ENCODE results near the gene MED10. TPM values are rescaled to one million over a fixed set of nuclear protein-coding genes. Genes with fewer than 3 reads are reported as not detected.

The MED10 gene
- total and polyA plus RNA-seq, 2 donors (not counting 3 experiments of a cell fraction or from before 2014, with no cell fraction given): 55.6 to 56.3 TPM

DNA sequence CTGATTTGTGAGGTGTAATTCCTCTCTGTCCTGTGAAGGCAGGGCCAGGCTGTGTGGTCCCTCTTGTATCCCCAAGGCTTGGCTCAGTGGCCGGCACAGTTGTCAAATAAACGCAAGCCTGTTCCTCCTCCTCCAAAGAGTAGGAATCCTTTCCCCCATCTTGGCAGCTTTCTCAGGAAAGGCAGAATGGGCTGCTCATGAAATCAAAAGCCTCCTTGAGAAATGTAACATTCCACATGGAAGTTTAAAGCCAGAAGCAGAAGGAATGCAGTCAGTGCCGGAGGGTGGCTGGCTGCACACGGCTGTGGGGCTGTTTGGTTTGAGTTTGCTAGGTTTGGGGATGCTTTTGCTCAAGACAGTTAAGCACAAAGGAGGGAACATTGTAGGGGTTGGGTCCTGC is 34.5 kb upstream of the MED10 start:
- TF ChIP-seq JUN (IDR thresholded peaks at IDR 0.05; ENCODE audit: borderline replicate concordance, insufficient read depth, insufficient read length, low read depth) (no peak), POLR2AphosphoS5 (IDR thresholded peaks at IDR 0.05; ENCODE audit: insufficient read depth, low read depth, low read length) (no peak), EZH2 (IDR thresholded peaks at IDR 0.05; ENCODE audit: borderline replicate concordance, low read depth, low read length, severe bottlenecking) (no peak), MYC (IDR thresholded peaks at IDR 0.05; ENCODE audit: low read depth, low read length) (no peak), POLR2A (IDR thresholded peaks at IDR 0.05; ENCODE audit: low read depth, low read length) (no peak)
- TF ChIP-seq, protein P1, sequence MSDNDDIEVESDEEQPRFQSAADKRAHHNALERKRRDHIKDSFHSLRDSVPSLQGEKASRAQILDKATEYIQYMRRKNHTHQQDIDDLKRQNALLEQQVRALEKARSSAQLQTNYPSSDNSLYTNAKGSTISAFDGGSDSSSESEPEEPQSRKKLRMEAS (IDR thresholded peaks at IDR 0.05; ENCODE audit: insufficient read depth, insufficient read length): no peak
- TF ChIP-seq, protein P2, sequence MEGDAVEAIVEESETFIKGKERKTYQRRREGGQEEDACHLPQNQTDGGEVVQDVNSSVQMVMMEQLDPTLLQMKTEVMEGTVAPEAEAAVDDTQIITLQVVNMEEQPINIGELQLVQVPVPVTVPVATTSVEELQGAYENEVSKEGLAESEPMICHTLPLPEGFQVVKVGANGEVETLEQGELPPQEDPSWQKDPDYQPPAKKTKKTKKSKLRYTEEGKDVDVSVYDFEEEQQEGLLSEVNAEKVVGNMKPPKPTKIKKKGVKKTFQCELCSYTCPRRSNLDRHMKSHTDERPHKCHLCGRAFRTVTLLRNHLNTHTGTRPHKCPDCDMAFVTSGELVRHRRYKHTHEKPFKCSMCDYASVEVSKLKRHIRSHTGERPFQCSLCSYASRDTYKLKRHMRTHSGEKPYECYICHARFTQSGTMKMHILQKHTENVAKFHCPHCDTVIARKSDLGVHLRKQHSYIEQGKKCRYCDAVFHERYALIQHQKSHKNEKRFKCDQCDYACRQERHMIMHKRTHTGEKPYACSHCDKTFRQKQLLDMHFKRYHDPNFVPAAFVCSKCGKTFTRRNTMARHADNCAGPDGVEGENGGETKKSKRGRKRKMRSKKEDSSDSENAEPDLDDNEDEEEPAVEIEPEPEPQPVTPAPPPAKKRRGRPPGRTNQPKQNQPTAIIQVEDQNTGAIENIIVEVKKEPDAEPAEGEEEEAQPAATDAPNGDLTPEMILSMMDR (IDR thresholded peaks at IDR 0.05; ENCODE audit: extremely low read depth in 1 of 2, insufficient read depth in 1 of 2, low read depth in 1 of 2, low read length in 2 of 2): no peak
- Histone ChIP-seq H3K36me3 (ENCODE audit: control insufficient read depth in 2 of 2, extremely low read depth in 1 of 2, insufficient read depth in 2 of 2, low read length in 2 of 2) (no peaks in the 10 kb centered on the region), H3K79me2 (ENCODE audit: control insufficient read depth, insufficient read depth, low read length) (no peaks in the 10 kb centered on the region), H3K27ac (ENCODE audit: insufficient read depth, low read depth, low read length) (no peak overlapping the region), H3K4me3 (replicated peaks in 1 of 3; ENCODE audit: insufficient read depth in 1 of 3, low read depth in 1 of 3, low read length in 3 of 3) (no peak overlapping the region), H3K9ac (replicated peaks; ENCODE audit: extremely low read depth, insufficient read depth, low read length) (no peak overlapping the region), H2AFZ (ENCODE audit: low read depth, low read length) (no peak overlapping the region), H3K4me2 (ENCODE audit: insufficient read depth, low read length) (no peak overlapping the region), H3K4me1 (ENCODE audit: control insufficient read depth, extremely low read depth, insufficient read depth, low read length) (no peaks in the 10 kb centered on the region), H3K9me1 (replicated peaks; ENCODE audit: control insufficient read depth, extremely low read depth, insufficient read depth, low read length) (no peaks in the 10 kb centered on the region), H3K9me3 (replicated peaks; ENCODE audit: control insufficient read depth, insufficient read depth, low read length) (no peaks in the 10 kb centered on the region), H4K20me1 (replicated peaks; ENCODE audit: control insufficient read depth, extremely low read depth, insufficient read depth, low read length) (no peaks in the 10 kb centered on the region), H3K27me3 (ENCODE audit: control insufficient read depth in 2 of 2, insufficient read depth in 2 of 2, low read length in 2 of 2) (no peaks in the 10 kb centered on the region)
- dilution Hi-C loops (cut with MboI; ENCODE audit: extremely low pct_ligation_motif_present, low sequenced_read_pairs): no loop called here
- POLR2A ChIA-PET: no interaction called here
- intact Hi-C loops (cut with micrococcal nuclease): no loop called here
- BruUV-seq (replicated peaks): no TSS peak
- DNase-seq (ENCODE audit: low read depth, low spot score) (no peak), FAIRE-seq (no peak)
- CTCF ChIA-PET: interaction anchor here (1.0 kb wide), 1 partner anchor 22 kb away, joined by 3 read pairs; no protein-coding TSS in a partner anchor

Measured in endothelial cell of umbilical vein (primary cell).